ENCODE measurements around the gene SH2D2A. TPM values are rescaled to one million over a fixed set of nuclear protein-coding genes. Genes with fewer than 3 reads are reported as not detected.
A peak's percentile ranks its signal among the peaks of the same experiment; 100 is the strongest.

SH2D2A gene
- polyA plus RNA-seq, 1 of the 3 experiments (the other 2 are of a cell fraction) = not detected

DNA sequence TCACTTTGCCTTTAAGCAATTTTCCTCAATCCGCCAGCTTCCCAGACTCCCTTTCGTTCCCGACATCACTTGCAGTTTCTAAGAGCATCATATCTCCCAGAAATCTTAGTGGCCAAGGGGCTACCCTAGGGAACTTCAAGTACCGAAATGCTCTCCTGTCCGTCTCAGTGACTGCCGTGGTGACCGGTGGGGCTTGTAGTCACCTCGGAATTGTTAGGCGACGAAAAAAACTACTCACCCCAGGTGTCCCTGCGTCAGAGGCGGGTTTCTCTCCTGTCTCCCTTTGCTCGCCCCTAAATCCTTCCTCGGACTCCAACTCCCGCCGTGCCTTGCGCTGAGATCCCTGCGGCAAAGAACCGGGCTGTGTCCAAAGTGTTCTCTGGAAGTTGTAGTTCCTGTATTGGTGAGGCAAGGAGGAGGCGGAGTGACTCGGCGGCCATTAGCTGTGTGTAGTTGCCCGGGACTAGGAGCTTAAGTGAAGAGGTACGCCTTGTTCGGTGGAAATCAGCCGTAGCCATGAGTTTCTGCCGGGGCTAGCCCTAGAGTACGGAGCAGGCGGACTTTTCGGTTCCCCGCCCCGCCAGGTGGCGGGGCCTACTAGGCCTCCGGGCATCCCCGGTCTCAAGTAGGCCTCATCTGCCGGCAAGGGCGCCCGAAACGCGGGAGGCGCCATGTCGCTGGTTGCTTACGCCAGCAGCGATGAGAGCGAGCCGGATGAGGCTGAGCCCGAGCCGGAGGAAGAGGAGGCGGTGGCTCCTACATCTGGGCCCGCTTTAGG, 49.4 kb downstream of the SH2D2A start, which contains the start of gene PRCC:
Gene PRCC (plus strand): TSS at position 435 of the 778 bp plus-strand sequence. CDS start 237 bp downstream, at position 672.
- no peaks in the 10 kb centered on the region for H3K27me3 ChIP-seq (ENCODE audit: insufficient read depth)
- H3K4me2 ChIP-seq = peak within 1 kb of the TSS; percentile 89
- CTCF ChIA-PET = interaction anchor here (0.7 to 9.5 kb wide), 16 partner anchors 15 to 409 kb away, joined by 3 to 64 read pairs (median 4); partner anchors contain the start of genes HDGF, INSRR, METTL25B and MRPL24
- POLR2A ChIA-PET = interaction anchor here (0.7 to 3.9 kb wide), 10 partner anchors 10 to 93 kb away, joined by 3 to 27 read pairs (median 4); partner anchors contain the start of genes HDGF, ISG20L2, METTL25B and MRPL24
- H3K9ac ChIP-seq = peak within 1 kb of the TSS; percentile 95
- H3K4me3 ChIP-seq (ENCODE audit: low read depth in 2 of 2, low read length in 1 of 2) = peak within 1 kb of the TSS; percentile 72 to 86
- WGBS (ENCODE audit: low lambda C conversion rate) = under 1% methylated on average over 31 of the region's 50 CpGs
- H3F3A ChIP-seq (replicated peaks; ENCODE audit: insufficient read depth) = no peaks in the 10 kb centered on the region
- H3K36me3 ChIP-seq (replicated peaks in 1 of 2; ENCODE audit: control insufficient read depth in 1 of 2, insufficient read depth in 2 of 2, low read length in 1 of 2) = peaks cover 18 to 19% of the 10 kb centered on the region in 2 experiments
- peaks cover 23 to 26% of the 10 kb centered on the region in 2 experiments; a peak in 3 of 4 replicates for H3K4me1 ChIP-seq (ENCODE audit: control insufficient read depth in 1 of 2, insufficient read depth in 2 of 2, low read depth in 1 of 2, low read length in 1 of 2)
- H3K27ac ChIP-seq (ENCODE audit: low read depth in 2 of 2, low read length in 1 of 2) = peak within 1 kb of the TSS; percentile 77 to 90
- peaks cover 61% of the 10 kb centered on the region for H3K79me2 ChIP-seq (ENCODE audit: insufficient read depth)
- peak; percentile 87 for DNase-seq
- no peaks in the 10 kb centered on the region for H3K9me2 ChIP-seq
- H3K9me3 ChIP-seq = no peaks in the 10 kb centered on the region
- peaks cover 13% of the 10 kb centered on the region; the same call in 1 of the 2 replicates for H4K20me1 ChIP-seq (ENCODE audit: insufficient read depth)
- H2AFZ ChIP-seq (ENCODE audit: low read depth) = peak within 1 kb of the TSS; percentile 85
- TF ChIP-seq PBX3 (IDR thresholded peaks at IDR 0.05) (peak; percentile 64), EZH2phosphoT487 (IDR thresholded peaks at IDR 0.05; ENCODE audit: borderline replicate concordance, low read depth) (no peak), USF2 (IDR thresholded peaks at IDR 0.05; ENCODE audit: borderline replicate concordance, low read depth, low read length) (no peak), ELF1 (IDR thresholded peaks at IDR 0.05) (peak; percentile 85), MAX (IDR thresholded peaks at IDR 0.05; ENCODE audit: low read depth) (peak; percentile 71), FOSL2 (IDR thresholded peaks at IDR 0.05; ENCODE audit: borderline replicate concordance, low read depth) (no peak), RFX5 (IDR thresholded peaks at IDR 0.05; ENCODE audit: low read length) (peak; percentile 79; the same call in 1 of the 2 replicates), TEAD4 (IDR thresholded peaks at IDR 0.05; ENCODE audit: borderline replicate concordance, insufficient read depth) (no peak), NFIC (IDR thresholded peaks at IDR 0.05; ENCODE audit: borderline replicate concordance) (peak; percentile 24; the same call in 1 of the 2 replicates), EP300 (IDR thresholded peaks at IDR 0.05; ENCODE audit: borderline replicate concordance in 1 of 2, low read depth in 1 of 2, low read length in 1 of 2) (peak; percentile 10 to 20; a peak in 2 of 4 replicates), RAD21 (IDR thresholded peaks at IDR 0.05; ENCODE audit: low read length) (peak; percentile 29; the same call in 1 of the 2 replicates), RCOR1 (IDR thresholded peaks at IDR 0.05; ENCODE audit: low read length) (no peak), YY1 (IDR thresholded peaks at IDR 0.05; ENCODE audit: low read depth) (peak; percentile 95), MXI1 (IDR thresholded peaks at IDR 0.05; ENCODE audit: low read depth, low read length) (0 out of 2 replicates have a peak, but pooled peaks have one; percentile 9), RXRA (IDR thresholded peaks at IDR 0.05; ENCODE audit: borderline replicate concordance, low read depth) (no peak), TAF1 (IDR thresholded peaks at IDR 0.05; ENCODE audit: borderline replicate concordance, low read depth, low read length) (peak; percentile 74), TCF12 (IDR thresholded peaks at IDR 0.05) (peak; percentile 40; the same call in 1 of the 2 replicates), GABPA (IDR thresholded peaks at IDR 0.05; ENCODE audit: low read depth) (peak; percentile 86), SMC3 (IDR thresholded peaks at IDR 0.05; ENCODE audit: low read depth, low read length) (0 out of 2 replicates have a peak, but pooled peaks have one; percentile 1), IRF3 (IDR thresholded peaks at IDR 0.05; ENCODE audit: low read depth, low read length) (no peak), NRF1 (IDR thresholded peaks at IDR 0.05; ENCODE audit: low read depth, low read length) (peak; percentile 18; the same call in 1 of the 2 replicates), JUND (IDR thresholded peaks at IDR 0.05) (no peak), MEF2A (IDR thresholded peaks at IDR 0.05; ENCODE audit: borderline replicate concordance, low read depth) (no peak)
- TF ChIP-seq, protein P1, sequence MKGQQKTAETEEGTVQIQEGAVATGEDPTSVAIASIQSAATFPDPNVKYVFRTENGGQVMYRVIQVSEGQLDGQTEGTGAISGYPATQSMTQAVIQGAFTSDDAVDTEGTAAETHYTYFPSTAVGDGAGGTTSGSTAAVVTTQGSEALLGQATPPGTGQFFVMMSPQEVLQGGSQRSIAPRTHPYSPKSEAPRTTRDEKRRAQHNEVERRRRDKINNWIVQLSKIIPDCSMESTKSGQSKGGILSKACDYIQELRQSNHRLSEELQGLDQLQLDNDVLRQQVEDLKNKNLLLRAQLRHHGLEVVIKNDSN (IDR thresholded peaks at IDR 0.05; ENCODE audit: borderline replicate concordance, low read depth) = no peak
- TF ChIP-seq, protein P2, sequence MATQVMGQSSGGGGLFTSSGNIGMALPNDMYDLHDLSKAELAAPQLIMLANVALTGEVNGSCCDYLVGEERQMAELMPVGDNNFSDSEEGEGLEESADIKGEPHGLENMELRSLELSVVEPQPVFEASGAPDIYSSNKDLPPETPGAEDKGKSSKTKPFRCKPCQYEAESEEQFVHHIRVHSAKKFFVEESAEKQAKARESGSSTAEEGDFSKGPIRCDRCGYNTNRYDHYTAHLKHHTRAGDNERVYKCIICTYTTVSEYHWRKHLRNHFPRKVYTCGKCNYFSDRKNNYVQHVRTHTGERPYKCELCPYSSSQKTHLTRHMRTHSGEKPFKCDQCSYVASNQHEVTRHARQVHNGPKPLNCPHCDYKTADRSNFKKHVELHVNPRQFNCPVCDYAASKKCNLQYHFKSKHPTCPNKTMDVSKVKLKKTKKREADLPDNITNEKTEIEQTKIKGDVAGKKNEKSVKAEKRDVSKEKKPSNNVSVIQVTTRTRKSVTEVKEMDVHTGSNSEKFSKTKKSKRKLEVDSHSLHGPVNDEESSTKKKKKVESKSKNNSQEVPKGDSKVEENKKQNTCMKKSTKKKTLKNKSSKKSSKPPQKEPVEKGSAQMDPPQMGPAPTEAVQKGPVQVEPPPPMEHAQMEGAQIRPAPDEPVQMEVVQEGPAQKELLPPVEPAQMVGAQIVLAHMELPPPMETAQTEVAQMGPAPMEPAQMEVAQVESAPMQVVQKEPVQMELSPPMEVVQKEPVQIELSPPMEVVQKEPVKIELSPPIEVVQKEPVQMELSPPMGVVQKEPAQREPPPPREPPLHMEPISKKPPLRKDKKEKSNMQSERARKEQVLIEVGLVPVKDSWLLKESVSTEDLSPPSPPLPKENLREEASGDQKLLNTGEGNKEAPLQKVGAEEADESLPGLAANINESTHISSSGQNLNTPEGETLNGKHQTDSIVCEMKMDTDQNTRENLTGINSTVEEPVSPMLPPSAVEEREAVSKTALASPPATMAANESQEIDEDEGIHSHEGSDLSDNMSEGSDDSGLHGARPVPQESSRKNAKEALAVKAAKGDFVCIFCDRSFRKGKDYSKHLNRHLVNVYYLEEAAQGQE (IDR thresholded peaks at IDR 0.05; ENCODE audit: low read depth, low read length) = no peak
